GM19455 (cell line): ENCODE measurements around the gene CYP19A1.
"Not testable (repeated sequence)": the region's sequence is repeated elsewhere in the genome, so short reads cannot be mapped to it uniquely, and the experiment has no call there.

Experiments
- ATAC-seq: cut with Tn5 transposase; IDR thresholded peaks from one replicate; pipeline ENCODE4 v1.9.1; 2021; ENCODE audit not compliant: unreplicated experiment

The CYP19A1 gene

GRCh38 chr15:51302480-51302879 lies 35.9 kb downstream of the CYP19A1 start:
- no peak for ATAC-seq

GRCh38 chr15:51299187-51300015 lies 39.0 kb downstream of the CYP19A1 start:
- no peak for ATAC-seq

GRCh38 chr15:51298620-51299019 lies 39.8 kb downstream of the CYP19A1 start:
- no peak for ATAC-seq

GRCh38 chr15:51290720-51291119 lies 47.7 kb downstream of the CYP19A1 start:
- no peak for ATAC-seq

- no peak for ATAC-seq
Measured at GRCh38 chr15:51289290-51289689, 49.1 kb downstream of the CYP19A1 start.

GRCh38 chr15:51288143-51289065 lies 50.0 kb downstream of the CYP19A1 start:
- ATAC-seq, result no peak

GRCh38 chr15:51286816-51287215 lies 51.6 kb downstream of the CYP19A1 start:
- no peak for ATAC-seq

- ATAC-seq, result no peak
Measured at GRCh38 chr15:51285399-51285798, 53.0 kb downstream of the CYP19A1 start.

- no peak for ATAC-seq
Measured at GRCh38 chr15:51284871-51285270, 53.5 kb downstream of the CYP19A1 start.

- no peak for ATAC-seq
Measured at GRCh38 chr15:51283026-51283425, 55.4 kb downstream of the CYP19A1 start.

GRCh38 chr15:51282241-51282640 lies 56.2 kb downstream of the CYP19A1 start:
- ATAC-seq, result not testable (repeated sequence)

GRCh38 chr15:51281368-51281967 lies 56.9 kb downstream of the CYP19A1 start:
- no peak for ATAC-seq

- no peak for ATAC-seq
Measured at GRCh38 chr15:51280838-51281237, 57.6 kb downstream of the CYP19A1 start.

- ATAC-seq, result no peak
Measured at GRCh38 chr15:51279391-51279790, 59.0 kb downstream of the CYP19A1 start.

- no peak for ATAC-seq
Measured at GRCh38 chr15:51277101-51277500, 61.3 kb downstream of the CYP19A1 start.

GRCh38 chr15:51274956-51275355 lies 63.4 kb downstream of the CYP19A1 start:
- no peak for ATAC-seq

GRCh38 chr15:51270706-51271105 lies 67.7 kb downstream of the CYP19A1 start:
- no peak for ATAC-seq

- no peak for ATAC-seq
Measured at GRCh38 chr15:51269496-51269895, 68.9 kb downstream of the CYP19A1 start.

GRCh38 chr15:51267703-51268083 lies 70.7 kb downstream of the CYP19A1 start:
- no peak for ATAC-seq

GRCh38 chr15:51267051-51267702 lies 71.2 kb downstream of the CYP19A1 start:
- ATAC-seq, result no peak

- ATAC-seq, result no peak
Measured at GRCh38 chr15:51266656-51267050, 71.7 kb downstream of the CYP19A1 start.
